HG03442 (cell line): Measurements from ENCODE around the gene RELL2.

Experiments used
- ATAC-seq: cut with Tn5 transposase; IDR thresholded peaks from one replicate; pipeline ENCODE4 v1.9.1; 2021; ENCODE audit warnings: mild to moderate bottlenecking, moderate library complexity; ENCODE audit not compliant: unreplicated experiment

Gene RELL2

GRCh38 chr5:141649056-141649688 is 12.4 kb downstream of the RELL2 start:
- ATAC-seq: no peak

- ATAC-seq: no peak
Measured at GRCh38 chr5:141649972-141650371, 13.2 kb downstream of the RELL2 start.

- ATAC-seq: peak; percentile 92
Measured at GRCh38 chr5:141650851-141651727, 14.3 kb downstream of the RELL2 start, which contains the start of gene FCHSD1. FCHSD1 (minus strand) TSS chr5:141651418; CDS start chr5:141651368, 50 bp downstream.

DNA sequence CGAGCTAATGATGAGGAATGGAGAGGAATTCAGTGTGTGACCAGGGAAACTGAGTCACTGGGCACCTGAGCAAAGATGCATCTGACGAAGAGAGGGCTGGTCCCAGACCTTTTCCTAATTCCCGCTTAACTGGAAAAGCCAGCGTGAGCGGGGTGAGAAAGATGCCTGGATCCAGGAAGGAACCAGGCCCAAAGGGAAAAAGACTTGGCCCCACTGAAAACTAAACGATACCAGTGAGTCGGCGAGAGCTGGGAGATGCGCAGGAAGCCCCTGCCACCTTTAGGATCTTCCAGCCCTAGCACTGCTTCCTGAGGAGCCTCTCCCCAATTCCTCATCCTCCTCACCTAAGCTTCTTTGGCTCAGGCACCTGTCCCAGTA is 14.9 kb downstream of the RELL2 start:
- no peak for ATAC-seq

GRCh38 chr5:141654298-141654697 is 17.5 kb downstream of the RELL2 start:
- no peak for ATAC-seq

GRCh38 chr5:141655020-141655419 is 18.2 kb downstream of the RELL2 start:
- ATAC-seq: no peak

DNA sequence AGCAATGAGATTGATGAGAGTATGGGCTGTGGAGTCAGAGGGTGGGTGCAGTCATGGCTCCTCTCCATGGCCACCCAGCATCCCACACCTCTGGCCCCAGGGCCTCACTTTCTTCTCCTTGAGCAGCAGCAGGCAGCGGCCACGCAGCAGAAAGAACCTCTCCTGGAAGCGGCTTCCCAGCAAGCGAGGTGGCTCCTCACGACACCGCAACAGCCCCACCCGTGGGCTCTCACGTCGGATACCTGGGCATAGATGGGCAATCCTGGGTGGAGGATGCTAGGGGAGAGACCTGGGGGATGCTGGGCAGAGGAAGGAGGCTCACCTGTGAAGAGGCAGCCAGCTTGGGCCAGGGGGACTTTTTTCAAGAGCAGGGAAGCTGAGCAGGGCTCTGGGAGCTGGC is 19.6 kb downstream of the RELL2 start:
- ATAC-seq: no peak

DNA sequence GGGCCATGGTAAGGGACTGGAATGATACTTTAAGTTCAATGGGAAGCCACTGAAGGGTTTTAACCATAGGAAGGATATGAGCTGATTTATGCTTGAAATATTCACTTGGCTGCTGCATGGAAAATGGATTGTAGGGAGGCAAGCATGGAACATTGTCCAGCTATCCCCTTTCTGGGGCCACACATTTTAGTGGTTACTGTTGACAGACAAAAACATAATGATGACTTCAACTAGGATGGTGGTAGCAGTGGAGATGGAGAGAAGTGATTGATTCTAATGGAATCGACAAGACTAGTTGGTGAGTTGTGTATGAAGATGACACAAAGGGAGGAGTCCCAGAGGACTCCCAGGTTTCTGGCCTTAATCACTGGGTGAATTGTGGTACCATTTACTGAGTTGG is 20.6 kb downstream of the RELL2 start:
- no peak for ATAC-seq

DNA sequence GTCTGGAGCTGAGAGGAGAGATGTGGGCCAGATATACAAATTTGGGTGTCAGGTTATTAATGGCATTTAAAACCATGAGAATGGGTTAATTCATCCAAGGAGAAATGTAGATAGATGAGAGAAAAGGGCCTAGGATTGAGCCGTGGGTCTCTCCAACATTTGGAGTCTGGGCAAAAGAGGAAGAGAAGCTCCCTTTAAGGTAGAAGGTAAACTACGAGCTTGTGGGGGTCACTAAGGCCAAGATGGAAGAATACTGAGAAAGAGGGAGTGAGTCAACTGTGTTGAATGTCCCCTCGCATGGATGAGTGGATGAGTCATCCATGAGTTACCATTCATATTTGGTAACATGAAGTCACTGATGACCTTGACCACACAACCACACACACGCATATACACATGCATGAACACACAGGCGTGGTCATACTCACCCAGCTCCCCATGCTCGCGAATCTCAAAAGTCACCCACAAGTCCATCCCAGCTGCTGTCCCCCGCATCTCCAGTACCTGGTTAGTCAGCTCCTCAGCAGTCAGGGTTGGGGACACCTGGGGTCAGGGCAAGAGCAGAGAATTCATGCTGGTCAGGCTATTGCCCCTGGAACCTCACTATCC is 21.2 kb downstream of the RELL2 start:
- ATAC-seq: peak; percentile 78

GRCh38 chr5:141662028-141662427 is 25.2 kb downstream of the RELL2 start:
- ATAC-seq: no peak

- no peak for ATAC-seq
Measured at GRCh38 chr5:141663506-141663905, 26.7 kb downstream of the RELL2 start.

DNA sequence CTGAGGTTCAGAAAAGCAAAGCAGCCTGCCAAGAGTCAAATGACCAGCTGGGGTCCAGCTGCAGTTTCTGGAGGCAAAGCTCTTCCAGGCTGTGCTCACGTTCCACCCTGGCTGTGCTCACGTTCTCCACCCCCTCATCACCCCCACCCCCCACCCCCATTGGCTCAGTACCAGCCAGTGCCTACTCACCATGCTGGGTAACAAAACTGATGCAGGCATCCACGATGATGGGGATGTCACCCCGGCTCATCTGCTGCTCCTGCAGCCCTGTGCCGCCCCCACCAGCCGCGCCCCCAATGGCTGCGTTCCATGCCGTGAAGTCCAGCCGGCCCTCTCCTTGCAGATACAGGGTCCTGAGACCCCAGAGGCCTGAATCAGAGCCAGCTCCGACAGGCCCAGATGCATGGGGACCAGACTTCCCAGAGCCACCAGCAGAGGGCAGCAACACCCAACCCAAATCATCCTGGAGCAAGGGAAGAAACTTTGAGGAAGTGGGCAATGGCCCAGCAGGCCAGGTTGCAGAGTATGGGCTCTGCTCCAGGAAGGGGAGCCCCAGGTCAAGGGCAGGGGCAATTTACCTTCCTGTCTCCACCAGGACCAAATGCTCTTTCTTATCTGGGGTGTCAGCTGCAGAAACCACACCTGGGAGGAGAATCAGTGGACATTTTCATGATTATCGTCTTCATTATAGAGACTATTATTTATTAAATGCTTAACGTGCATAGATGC is 28.1 kb downstream of the RELL2 start:
- ATAC-seq: peak; percentile 86

DNA sequence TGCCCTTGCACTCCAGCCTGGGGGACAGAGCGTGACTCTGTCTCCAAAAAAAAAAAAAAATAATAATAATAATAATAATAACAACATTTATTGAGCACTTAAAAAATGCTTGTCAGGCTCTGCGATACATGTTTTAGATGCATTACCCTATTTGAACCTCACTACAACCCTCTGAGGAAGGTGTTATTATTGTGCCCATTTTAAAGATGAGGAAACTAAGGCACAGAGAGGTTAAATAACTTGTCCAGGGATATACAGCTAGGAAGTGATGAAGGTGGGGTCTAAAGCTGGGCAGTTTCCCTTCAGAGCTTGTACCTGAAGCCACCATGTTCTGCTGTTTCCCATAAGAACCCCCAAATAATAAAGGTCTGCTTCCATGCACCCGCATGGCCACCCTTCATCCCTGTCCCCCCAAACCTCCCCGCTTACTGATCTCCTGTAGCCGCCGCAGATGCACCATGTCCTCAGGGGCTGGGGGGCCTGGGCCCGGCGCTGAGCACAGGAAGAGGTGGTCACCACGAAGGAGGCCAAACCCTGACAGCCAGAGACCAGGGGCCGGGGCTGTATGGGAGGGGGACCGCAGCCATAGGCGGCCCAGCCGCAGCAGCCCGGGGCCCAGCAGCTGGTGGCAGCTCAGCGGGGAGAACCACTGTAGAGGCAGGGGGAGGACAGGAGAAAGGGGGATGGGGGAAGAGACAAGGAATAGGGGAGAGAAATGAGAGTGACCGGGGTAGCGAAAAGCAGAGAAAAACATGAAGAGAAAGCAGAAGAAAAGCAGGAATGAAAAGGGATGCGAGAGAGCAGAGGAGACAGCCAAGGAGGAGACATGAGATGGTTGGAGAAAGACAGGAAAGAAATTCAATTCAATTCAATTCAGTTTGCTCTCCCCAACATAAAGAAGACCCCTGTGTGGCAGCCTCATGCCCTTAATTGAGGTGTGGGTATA is 29.5 kb downstream of the RELL2 start:
- ATAC-seq: no peak

DNA sequence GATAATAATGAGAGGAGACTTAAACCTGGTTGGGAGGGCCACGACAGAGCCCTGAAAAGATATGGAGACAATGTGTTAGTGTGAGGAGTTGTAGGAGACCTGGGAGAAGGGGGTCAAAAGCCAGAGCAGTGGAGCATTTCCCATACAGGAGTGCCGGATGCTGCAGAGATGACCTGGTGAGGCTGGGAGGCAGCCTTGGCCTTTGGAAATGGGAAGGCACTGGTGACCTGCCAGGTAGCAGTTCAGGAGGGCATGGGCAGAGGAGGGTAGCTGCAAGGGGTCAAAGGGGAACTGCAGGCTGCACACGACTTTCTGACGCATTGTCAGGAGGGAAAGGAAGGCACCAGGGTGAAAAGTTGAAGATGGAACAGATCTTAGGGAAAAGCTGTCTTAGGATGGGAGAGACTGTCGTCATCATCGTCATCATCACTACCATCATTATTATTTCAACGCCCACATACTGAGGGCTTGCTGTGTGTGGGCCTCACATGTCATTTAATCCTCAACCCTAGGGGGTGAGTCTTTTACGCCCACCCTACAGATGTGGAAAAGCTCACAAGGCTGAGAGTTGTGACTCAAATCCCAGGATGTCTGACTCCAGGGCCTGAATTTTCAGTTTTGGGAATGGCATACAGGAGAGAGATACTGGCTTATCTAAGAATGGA is 31.9 kb downstream of the RELL2 start:
- ATAC-seq: no peak

- no peak for ATAC-seq
Measured at GRCh38 chr5:141669520-141669919, 32.7 kb downstream of the RELL2 start.

- ATAC-seq: no peak
Measured at GRCh38 chr5:141672071-141672840, 35.5 kb downstream of the RELL2 start.

DNA sequence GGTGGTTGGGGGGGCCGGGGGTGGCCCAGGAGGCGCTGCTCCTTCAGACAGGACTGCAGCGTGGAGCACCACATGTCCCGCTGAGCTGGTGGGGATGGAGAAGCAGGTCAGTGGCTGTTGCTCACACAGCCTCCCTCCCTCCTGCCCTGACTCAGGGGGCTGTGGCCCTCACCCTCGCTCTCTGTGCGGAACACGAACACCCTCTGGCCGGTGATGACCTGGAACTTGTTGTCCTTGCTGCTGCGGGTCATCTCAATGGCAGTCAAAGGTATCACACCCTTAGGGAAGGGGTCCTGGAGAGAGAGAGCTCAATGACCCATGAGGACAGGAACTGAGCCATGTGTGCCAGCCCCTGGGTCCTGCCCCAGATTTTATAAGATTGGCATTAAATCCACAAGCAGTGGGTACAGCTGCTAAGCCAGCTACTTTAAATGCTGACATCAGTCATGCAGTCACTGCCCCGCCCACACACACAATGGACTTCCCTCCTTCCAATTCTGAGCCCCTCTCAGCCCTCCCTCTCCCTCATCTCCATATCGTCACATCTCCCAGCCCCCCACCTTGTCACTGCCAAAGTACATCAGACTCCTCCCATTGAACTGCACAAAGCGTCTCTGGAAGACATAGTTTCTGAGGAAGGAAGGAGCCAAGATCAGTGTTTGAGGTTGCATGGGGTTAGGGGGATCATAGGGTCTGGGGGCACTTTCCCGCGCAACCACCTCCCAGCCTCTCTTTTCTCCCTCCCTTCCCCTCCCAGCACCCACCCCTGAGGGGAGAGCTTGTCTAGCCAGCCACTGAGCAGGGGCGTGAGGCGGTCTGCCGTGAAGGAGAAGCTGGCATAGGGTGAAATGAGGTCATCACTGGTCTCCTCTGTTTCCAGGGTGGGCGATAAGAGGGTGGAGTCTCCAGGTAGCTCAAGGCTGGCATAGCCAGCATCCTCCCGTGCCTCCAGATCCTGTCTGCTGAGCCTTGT is 36.3 kb downstream of the RELL2 start:
- no peak for ATAC-seq

DNA sequence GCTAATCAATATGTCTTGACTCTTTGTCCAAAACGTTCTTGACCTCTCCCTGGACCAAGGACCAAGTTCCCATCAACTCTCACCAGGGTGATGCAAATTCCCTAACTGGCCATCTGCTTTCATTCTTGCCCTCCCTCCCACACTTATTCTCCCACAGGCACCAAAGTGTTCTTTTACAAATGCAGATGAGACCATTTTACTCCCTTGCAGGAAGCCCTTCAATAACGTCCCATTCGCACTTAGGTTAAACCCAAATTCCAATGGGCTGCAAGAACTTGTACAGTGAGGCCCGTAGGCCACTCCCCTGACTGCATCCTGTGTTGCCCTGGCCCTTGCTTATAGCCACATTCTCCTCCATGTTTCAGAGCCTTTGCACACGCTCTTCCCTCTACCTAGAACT is 38.0 kb downstream of the RELL2 start:
- no peak for ATAC-seq
